Measurements from ENCODE around the gene ERAP2.

The ERAP2 gene

GRCh38 chr5:96905864-96906263 is 29.6 kb downstream of the ERAP2 start:
- TF ChIP-seq POU2F2 (IDR thresholded peaks at IDR 0.05; ENCODE audit: low read depth, low read length): no peak
- no peak for FAIRE-seq
- no peak for DNase-seq (ENCODE audit: insufficient read length, low spot score)

- DNase-seq (ENCODE audit: insufficient read length, low spot score): no peak
- TF ChIP-seq POLR2AphosphoS5 (IDR thresholded peaks at IDR 0.05; ENCODE audit: low read depth, low read length) (no peak), POLR2A (IDR thresholded peaks at IDR 0.05; ENCODE audit: low read depth, low read length) (no peak), PAX5 (IDR thresholded peaks at IDR 0.05; ENCODE audit: insufficient read depth, low read length, severe bottlenecking) (no peak), POU2F2 (IDR thresholded peaks at IDR 0.05; ENCODE audit: low read depth, low read length) (no peak), SPI1 (IDR thresholded peaks at IDR 0.05; ENCODE audit: low read depth, low read length) (no peak), TAF1 (IDR thresholded peaks at IDR 0.05; ENCODE audit: low read depth, low read length) (no peak)
- no peak for FAIRE-seq
These were observed 32.7 kb downstream of the ERAP2 start for GRCh38 chr5:96909003-96909402.

GRCh38 chr5:96909435-96909834 is 33.1 kb downstream of the ERAP2 start:
- TF ChIP-seq POLR2AphosphoS5 (IDR thresholded peaks at IDR 0.05; ENCODE audit: low read depth, low read length): no peak
- DNase-seq (ENCODE audit: insufficient read length, low spot score): no peak
- FAIRE-seq: no peak

GRCh38 chr5:96911139-96911538 is 34.8 kb downstream of the ERAP2 start:
- no peak for DNase-seq (ENCODE audit: insufficient read length, low spot score)
- TF ChIP-seq PAX5 (IDR thresholded peaks at IDR 0.05; ENCODE audit: insufficient read depth, low read length, severe bottlenecking) (no peak), POU2F2 (IDR thresholded peaks at IDR 0.05; ENCODE audit: low read depth, low read length) (no peak), SPI1 (IDR thresholded peaks at IDR 0.05; ENCODE audit: low read depth, low read length) (no peak), POLR2AphosphoS5 (IDR thresholded peaks at IDR 0.05; ENCODE audit: low read depth, low read length) (no peak), POLR2A (IDR thresholded peaks at IDR 0.05; ENCODE audit: low read depth, low read length) (no peak), TAF1 (IDR thresholded peaks at IDR 0.05; ENCODE audit: low read depth, low read length) (no peak)
- FAIRE-seq: no peak

- no peak for DNase-seq (ENCODE audit: insufficient read length, low spot score)
These were observed 36.9 kb downstream of the ERAP2 start for GRCh38 chr5:96913233-96913632.

GRCh38 chr5:96919754-96920197 is 43.5 kb downstream of the ERAP2 start:
- DNase-seq (ENCODE audit: insufficient read length, low spot score): no peak
- TF ChIP-seq SPI1 (IDR thresholded peaks at IDR 0.05; ENCODE audit: low read depth, low read length): no peak; the same call in 1 of the 2 replicates
- TF ChIP-seq PAX5 (IDR thresholded peaks at IDR 0.05; ENCODE audit: insufficient read depth, low read length, severe bottlenecking): peak; percentile 5
- no peak for TF ChIP-seq POLR2AphosphoS5 (IDR thresholded peaks at IDR 0.05; ENCODE audit: low read depth, low read length)
- peak; percentile 89 for TF ChIP-seq POU2F2 (IDR thresholded peaks at IDR 0.05; ENCODE audit: low read depth, low read length)
- FAIRE-seq: peak; percentile 84

More at GRCh38 chr5:96913233-96913632, 36.9 kb downstream of the ERAP2 start:
- FAIRE-seq: no peak
- TF ChIP-seq TAF1 (IDR thresholded peaks at IDR 0.05; ENCODE audit: low read depth, low read length): no peak
- no peak for TF ChIP-seq POLR2AphosphoS5 (IDR thresholded peaks at IDR 0.05; ENCODE audit: low read depth, low read length)
- TF ChIP-seq PAX5 (IDR thresholded peaks at IDR 0.05; ENCODE audit: insufficient read depth, low read length, severe bottlenecking): no peak
- no peak for TF ChIP-seq POU2F2 (IDR thresholded peaks at IDR 0.05; ENCODE audit: low read depth, low read length)
- TF ChIP-seq SPI1 (IDR thresholded peaks at IDR 0.05; ENCODE audit: low read depth, low read length): no peak
- TF ChIP-seq POLR2A (IDR thresholded peaks at IDR 0.05; ENCODE audit: low read depth, low read length): no peak

GRCh38 chr5:96920744-96921355 is 44.5 kb downstream of the ERAP2 start:
- DNase-seq (ENCODE audit: insufficient read length, low spot score) (no peak), FAIRE-seq (no peak)
- TF ChIP-seq SPI1 (IDR thresholded peaks at IDR 0.05; ENCODE audit: low read depth, low read length) (no peak), PAX5 (IDR thresholded peaks at IDR 0.05; ENCODE audit: insufficient read depth, low read length, severe bottlenecking) (no peak), POLR2AphosphoS5 (IDR thresholded peaks at IDR 0.05; ENCODE audit: low read depth, low read length) (no peak), TAF1 (IDR thresholded peaks at IDR 0.05; ENCODE audit: low read depth, low read length) (no peak), POLR2A (IDR thresholded peaks at IDR 0.05; ENCODE audit: low read depth, low read length) (no peak), POU2F2 (IDR thresholded peaks at IDR 0.05; ENCODE audit: low read depth, low read length) (no peak)

GRCh38 chr5:96922499-96923244 is 46.4 kb downstream of the ERAP2 start:
- TF ChIP-seq PAX5 (IDR thresholded peaks at IDR 0.05; ENCODE audit: insufficient read depth, low read length, severe bottlenecking) (no peak), SPI1 (IDR thresholded peaks at IDR 0.05; ENCODE audit: low read depth, low read length) (no peak), POU2F2 (IDR thresholded peaks at IDR 0.05; ENCODE audit: low read depth, low read length) (no peak), TAF1 (IDR thresholded peaks at IDR 0.05; ENCODE audit: low read depth, low read length) (no peak), POLR2A (IDR thresholded peaks at IDR 0.05; ENCODE audit: low read depth, low read length) (no peak), POLR2AphosphoS5 (IDR thresholded peaks at IDR 0.05; ENCODE audit: low read depth, low read length) (no peak)
- FAIRE-seq (peak; percentile 74), DNase-seq (ENCODE audit: insufficient read length, low spot score) (no peak)

- TF ChIP-seq PAX5 (IDR thresholded peaks at IDR 0.05; ENCODE audit: insufficient read depth, low read length, severe bottlenecking) (no peak), POU2F2 (IDR thresholded peaks at IDR 0.05; ENCODE audit: low read depth, low read length) (no peak), SPI1 (IDR thresholded peaks at IDR 0.05; ENCODE audit: low read depth, low read length) (no peak), TAF1 (IDR thresholded peaks at IDR 0.05; ENCODE audit: low read depth, low read length) (no peak), POLR2A (IDR thresholded peaks at IDR 0.05; ENCODE audit: low read depth, low read length) (no peak)
- FAIRE-seq (peak; percentile 58), DNase-seq (ENCODE audit: insufficient read length, low spot score) (no peak)
These were observed 47.7 kb downstream of the ERAP2 start for GRCh38 chr5:96924016-96924443.

GRCh38 chr5:96926276-96926675 is 50.0 kb downstream of the ERAP2 start:
- no peak for FAIRE-seq
- DNase-seq (ENCODE audit: insufficient read length, low spot score): no peak
- TF ChIP-seq SPI1 (IDR thresholded peaks at IDR 0.05; ENCODE audit: low read depth, low read length) (no peak), POLR2A (IDR thresholded peaks at IDR 0.05; ENCODE audit: low read depth, low read length) (no peak), PAX5 (IDR thresholded peaks at IDR 0.05; ENCODE audit: insufficient read depth, low read length, severe bottlenecking) (no peak), POU2F2 (IDR thresholded peaks at IDR 0.05; ENCODE audit: low read depth, low read length) (no peak), TAF1 (IDR thresholded peaks at IDR 0.05; ENCODE audit: low read depth, low read length) (no peak), POLR2AphosphoS5 (IDR thresholded peaks at IDR 0.05; ENCODE audit: low read depth, low read length) (no peak)

Data from GM12891 (cell line).